ENCODE results near the gene SETD2.
"Not testable (repeated sequence)": the region's sequence is repeated elsewhere in the genome, so short reads cannot be mapped to it uniquely, and the experiment has no call there.

Gene SETD2

DNA sequence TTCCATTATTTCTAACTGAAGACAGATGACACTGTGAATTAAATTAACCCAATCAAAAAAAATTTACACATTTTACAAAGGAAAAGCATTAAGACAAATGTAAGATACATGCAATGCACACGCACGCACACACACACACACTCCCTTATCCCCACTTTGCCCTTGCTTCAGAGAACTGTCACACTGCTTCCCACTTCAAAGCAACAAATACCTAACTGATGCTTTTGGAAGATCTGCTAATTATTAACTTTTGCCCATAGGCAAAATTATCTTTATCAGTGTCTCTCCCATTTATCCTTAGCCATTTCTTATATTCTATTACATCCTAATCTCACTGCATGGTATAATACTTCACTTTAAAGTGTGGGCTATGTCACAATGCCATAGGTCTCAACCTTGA lies 60.3 kb downstream of the SETD2 start:
- no peak for DNase-seq
- no peak overlapping the region for H3K27ac Mint-ChIP-seq
- H3K36me3 Mint-ChIP-seq, result peaks cover 10% of the 10 kb centered on the region
- no peak overlapping the region for H3K4me3 Mint-ChIP-seq
- CTCF ChIA-PET, result no interaction called here
- H3K4me1 Mint-ChIP-seq, result no peaks in the 10 kb centered on the region
- H3K27me3 Mint-ChIP-seq, result no peaks in the 10 kb centered on the region
- no peaks in the 10 kb centered on the region for H3K9me3 Mint-ChIP-seq

DNA sequence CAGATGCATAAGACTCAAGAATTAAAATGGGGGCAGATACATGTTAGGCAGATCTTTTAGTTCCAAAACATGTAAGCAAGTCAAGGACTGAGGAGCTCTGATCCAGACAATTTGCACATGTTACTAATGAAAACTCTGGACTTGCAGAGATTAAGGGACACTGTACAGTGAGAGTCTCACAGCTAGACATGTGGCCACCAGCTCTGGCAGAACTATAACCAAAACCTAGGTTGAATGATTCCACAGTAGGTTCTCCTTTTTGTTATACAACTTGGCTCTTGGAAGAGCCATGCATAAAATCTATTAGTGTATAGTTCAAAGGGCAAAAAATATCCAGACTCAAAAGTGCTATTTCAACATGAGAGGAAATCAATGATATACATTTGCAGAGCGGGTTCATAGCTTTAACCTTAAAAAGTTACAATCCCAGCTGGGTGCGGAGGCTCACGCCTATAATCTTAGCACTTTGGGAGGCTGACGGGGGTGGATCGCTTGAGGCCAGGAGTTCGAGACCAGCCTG lies 61.8 kb downstream of the SETD2 start:
- peaks cover 18% of the 10 kb centered on the region for H3K36me3 Mint-ChIP-seq
- no peaks in the 10 kb centered on the region for H3K4me1 Mint-ChIP-seq
- no peak overlapping the region for H3K4me3 Mint-ChIP-seq
- CTCF ChIA-PET, result no interaction called here
- DNase-seq, result no peak
- H3K9me3 Mint-ChIP-seq, result no peaks in the 10 kb centered on the region
- H3K27ac Mint-ChIP-seq, result no peak overlapping the region
- H3K27me3 Mint-ChIP-seq, result no peaks in the 10 kb centered on the region

DNA sequence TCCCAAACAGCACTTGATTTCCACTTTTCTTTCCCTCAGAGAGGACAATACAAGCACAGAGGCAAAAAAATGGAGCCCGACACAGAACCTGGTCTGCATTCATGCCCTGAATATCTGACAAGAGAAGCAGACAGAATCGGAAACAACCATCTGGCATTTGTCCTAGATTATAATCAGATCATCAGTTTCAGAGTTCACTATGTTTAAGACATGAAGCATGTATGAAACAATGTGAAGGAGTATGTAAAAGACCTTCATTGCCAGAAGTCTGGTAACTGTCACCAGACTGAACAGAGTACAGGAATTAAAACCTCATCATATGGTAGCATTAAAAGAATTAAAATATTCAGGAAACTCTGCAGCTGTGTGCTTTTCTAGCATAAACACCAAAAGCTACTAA lies 65.0 kb downstream of the SETD2 start:
- DNase-seq, result no peak
- Mint-ChIP-seq H3K27me3 (no peaks in the 10 kb centered on the region), H3K36me3 (peaks cover 35% of the 10 kb centered on the region), H3K27ac (no peak overlapping the region), H3K9me3 (no peaks in the 10 kb centered on the region), H3K4me1 (no peaks in the 10 kb centered on the region), H3K4me3 (no peak overlapping the region)
- CTCF ChIA-PET, result no interaction called here

DNA sequence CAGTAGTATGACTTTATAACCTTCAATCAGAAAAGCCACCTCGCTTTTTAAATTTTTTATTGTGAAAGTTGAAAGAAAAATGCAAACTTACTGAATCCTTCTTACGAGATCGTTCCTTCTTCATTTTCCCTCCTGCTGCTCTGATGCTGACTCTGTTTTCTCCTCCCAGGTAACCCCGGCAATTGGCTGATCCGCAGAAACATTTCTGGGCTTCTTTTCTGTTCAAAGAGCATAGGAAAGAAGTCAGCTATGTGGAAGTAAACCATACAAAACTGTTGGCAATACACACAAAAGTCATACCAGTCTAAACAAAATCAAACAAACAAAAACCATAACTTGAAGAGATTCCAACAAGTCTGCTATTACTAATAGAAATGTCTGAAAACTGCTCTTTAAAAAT lies 66.0 kb downstream of the SETD2 start:
- H3K4me1 Mint-ChIP-seq, result no peaks in the 10 kb centered on the region
- H3K27ac Mint-ChIP-seq, result no peak overlapping the region
- no peak for DNase-seq
- CTCF ChIA-PET, result no interaction called here
- peaks cover 30% of the 10 kb centered on the region for H3K36me3 Mint-ChIP-seq
- H3K4me3 Mint-ChIP-seq, result no peak overlapping the region
- H3K9me3 Mint-ChIP-seq, result no peaks in the 10 kb centered on the region
- H3K27me3 Mint-ChIP-seq, result no peaks in the 10 kb centered on the region

DNA sequence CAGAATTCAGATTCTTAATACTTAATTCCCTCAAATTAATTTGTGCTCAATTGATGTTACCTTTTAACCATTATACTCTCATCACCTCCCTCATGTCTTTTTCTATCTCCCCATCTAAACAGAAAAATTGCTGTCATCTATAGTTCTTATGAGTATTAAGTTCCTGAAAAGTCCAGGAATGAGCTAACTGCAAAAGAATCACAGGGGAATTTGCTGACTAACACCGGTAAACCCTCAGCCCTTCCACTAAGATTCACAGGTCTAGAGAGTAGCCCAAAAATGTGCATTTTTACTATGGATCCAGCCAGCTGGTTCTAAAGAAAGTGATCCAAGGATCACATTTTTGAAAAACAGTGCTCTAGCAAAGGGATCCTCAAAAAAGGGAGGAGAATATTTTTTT lies 67.0 kb downstream of the SETD2 start:
- DNase-seq, result no peak
- H3K9me3 Mint-ChIP-seq, result no peaks in the 10 kb centered on the region
- no peaks in the 10 kb centered on the region for H3K4me1 Mint-ChIP-seq
- CTCF ChIA-PET, result interaction anchor here (0.6 to 1.2 kb wide), 2 partner anchors 15 to 1835 kb away, joined by 3 to 4 read pairs; no protein-coding TSS in a partner anchor
- H3K36me3 Mint-ChIP-seq, result peaks cover 30% of the 10 kb centered on the region
- H3K27me3 Mint-ChIP-seq, result no peaks in the 10 kb centered on the region
- no peak overlapping the region for H3K27ac Mint-ChIP-seq
- H3K4me3 Mint-ChIP-seq, result no peak overlapping the region

DNA sequence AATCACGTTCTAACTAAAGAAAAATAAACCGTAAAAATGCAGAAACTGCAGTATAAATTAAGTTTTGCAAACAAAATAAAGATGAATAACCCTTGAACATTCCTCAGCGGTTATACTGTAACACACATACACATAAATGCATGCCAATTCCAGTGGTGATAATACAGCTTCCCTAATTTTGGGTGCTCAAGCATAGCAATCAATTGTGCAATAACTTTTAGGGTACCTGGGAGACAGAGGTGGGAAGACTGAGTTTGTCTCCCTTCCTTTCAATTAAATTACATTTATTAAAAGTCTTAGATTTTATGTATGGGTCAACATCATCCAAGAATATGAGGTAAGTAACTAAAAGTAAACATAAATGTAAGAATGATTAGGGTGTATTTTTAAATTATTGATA lies 71.8 kb downstream of the SETD2 start:
- Mint-ChIP-seq H3K9me3 (no peaks in the 10 kb centered on the region), H3K4me3 (no peak overlapping the region), H3K4me1 (peaks cover 2% of the 10 kb centered on the region), H3K36me3 (peaks cover 33% of the 10 kb centered on the region), H3K27me3 (no peaks in the 10 kb centered on the region), H3K27ac (no peak overlapping the region)
- CTCF ChIA-PET, result no interaction called here
- DNase-seq, result no peak

DNA sequence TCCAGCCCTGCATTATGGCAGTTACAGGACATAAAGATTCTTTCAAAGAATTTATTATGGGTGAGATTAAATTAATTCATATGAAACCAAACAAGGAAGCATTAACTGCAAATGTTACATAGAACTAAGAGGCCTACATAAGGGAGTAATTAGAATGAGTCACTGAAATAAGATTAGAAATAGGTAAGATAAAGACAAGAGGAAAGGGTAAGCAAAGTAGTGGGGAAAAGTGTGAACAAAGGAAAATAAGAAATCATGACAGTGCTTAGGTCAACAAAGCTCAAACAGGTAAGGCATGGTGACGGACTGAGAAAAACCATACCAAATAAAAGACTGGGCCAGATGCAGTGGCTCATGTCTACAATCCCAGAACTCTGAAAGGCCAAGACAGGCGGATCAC lies 74.3 kb downstream of the SETD2 start:
- Mint-ChIP-seq H3K27ac (no peak overlapping the region), H3K9me3 (no peaks in the 10 kb centered on the region), H3K27me3 (no peaks in the 10 kb centered on the region), H3K36me3 (peaks cover 35% of the 10 kb centered on the region), H3K4me3 (no peak overlapping the region), H3K4me1 (peaks cover 2% of the 10 kb centered on the region)
- no peak for DNase-seq
- CTCF ChIA-PET, result no interaction called here

DNA sequence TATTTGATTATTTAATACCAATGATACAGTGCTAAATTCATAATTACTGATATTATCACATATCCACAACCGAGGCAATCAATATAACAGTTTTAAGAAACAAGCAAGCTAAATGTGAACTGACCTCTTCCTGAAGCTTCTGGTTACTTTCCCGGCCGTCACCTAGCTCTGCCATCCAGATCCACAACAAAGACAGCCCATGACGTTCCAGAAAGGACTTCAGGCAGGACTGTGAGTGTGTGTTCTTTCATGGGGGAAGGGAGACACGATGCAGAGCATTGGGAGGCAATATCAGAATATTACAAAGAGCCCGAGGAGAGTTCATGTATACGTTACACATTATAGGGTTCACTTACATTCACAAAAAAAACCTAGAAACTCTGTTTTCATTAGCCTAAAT lies 77.8 kb downstream of the SETD2 start:
- Mint-ChIP-seq H3K27me3 (no peaks in the 10 kb centered on the region), H3K4me3 (no peak overlapping the region), H3K27ac (no peak overlapping the region), H3K9me3 (no peaks in the 10 kb centered on the region), H3K36me3 (peaks cover 55% of the 10 kb centered on the region), H3K4me1 (peaks cover 8% of the 10 kb centered on the region)
- DNase-seq, result no peak
- CTCF ChIA-PET, result no interaction called here

DNA sequence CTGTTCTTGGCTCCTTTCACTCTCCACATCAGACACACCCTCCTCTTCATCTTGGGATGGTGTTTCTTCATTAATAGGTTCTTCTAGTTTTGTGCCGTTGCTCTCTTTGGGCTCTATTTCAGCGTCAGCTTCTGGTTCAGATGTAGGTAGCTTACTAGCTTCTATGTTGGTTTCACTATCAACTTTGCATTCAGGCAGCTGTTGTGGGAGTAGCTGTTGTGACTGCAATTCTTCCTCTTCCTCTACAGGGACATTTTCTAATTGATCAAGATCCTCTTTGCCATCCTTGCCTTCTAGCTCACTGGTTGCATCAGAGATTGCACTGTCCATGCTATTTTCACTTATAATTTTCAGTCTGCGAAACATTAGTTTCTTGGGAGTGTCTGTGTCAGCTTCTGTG lies 80.1 kb downstream of the SETD2 start:
- DNase-seq, result no peak
- Mint-ChIP-seq H3K9me3 (no peaks in the 10 kb centered on the region), H3K27me3 (no peaks in the 10 kb centered on the region), H3K27ac (peak overlapping the region; percentile 59), H3K36me3 (peaks cover 63% of the 10 kb centered on the region), H3K4me3 (no peak overlapping the region), H3K4me1 (peaks cover 9% of the 10 kb centered on the region)
- CTCF ChIA-PET, result interaction anchor here (2.0 kb wide), 1 partner anchor 86 kb away, joined by 5 read pairs; no protein-coding TSS in a partner anchor

DNA sequence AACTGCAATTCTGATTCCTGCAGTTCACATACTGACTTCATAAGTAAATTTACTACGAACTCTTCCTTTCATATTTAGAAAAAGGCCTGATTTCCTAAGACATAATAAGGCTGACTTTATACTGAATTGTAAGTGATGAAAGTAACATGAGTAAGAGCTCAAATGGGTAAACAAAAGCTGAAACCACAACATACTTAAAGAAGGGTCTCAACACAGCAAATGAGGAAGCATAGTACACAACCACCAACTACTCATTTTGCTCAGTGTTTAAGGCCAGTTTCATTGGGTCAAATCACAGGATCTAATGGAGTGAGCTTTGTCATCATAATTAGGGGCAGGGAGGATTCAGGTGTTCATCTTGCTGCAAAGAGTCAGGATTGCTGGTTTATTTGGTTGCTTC lies 81.4 kb downstream of the SETD2 start:
- peaks cover 9% of the 10 kb centered on the region for H3K4me1 Mint-ChIP-seq
- CTCF ChIA-PET, result interaction anchor here (1.3 to 2.0 kb wide), 2 partner anchors 14 to 84 kb away, joined by 4 to 5 read pairs; no protein-coding TSS in a partner anchor
- H3K9me3 Mint-ChIP-seq, result no peaks in the 10 kb centered on the region
- no peaks in the 10 kb centered on the region for H3K27me3 Mint-ChIP-seq
- H3K36me3 Mint-ChIP-seq, result peaks cover 60% of the 10 kb centered on the region
- H3K27ac Mint-ChIP-seq, result no peak overlapping the region
- no peak for DNase-seq
- H3K4me3 Mint-ChIP-seq, result no peak overlapping the region

DNA sequence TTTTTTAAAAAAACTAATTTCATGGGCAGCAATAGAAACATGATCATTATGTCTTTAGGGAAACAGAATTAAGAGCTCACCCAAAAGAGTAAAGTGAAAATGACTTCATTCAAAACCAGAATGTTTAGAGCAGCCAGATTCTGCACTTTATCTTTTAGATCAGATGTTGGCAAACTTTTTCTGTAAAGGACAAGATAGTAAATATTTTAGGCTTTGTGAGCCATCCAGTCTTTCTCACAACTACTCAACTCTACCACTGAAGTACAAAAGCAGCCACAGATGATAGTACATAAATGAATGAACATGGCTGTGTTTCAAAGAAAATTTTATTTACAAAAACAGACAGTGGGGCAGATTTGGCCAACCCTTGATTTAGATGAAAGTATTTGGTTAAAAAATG lies 84.5 kb downstream of the SETD2 start:
- Mint-ChIP-seq H3K27ac (no peak overlapping the region), H3K9me3 (no peaks in the 10 kb centered on the region), H3K4me3 (no peak overlapping the region), H3K4me1 (peaks cover 9% of the 10 kb centered on the region), H3K36me3 (peaks cover 57% of the 10 kb centered on the region), H3K27me3 (no peaks in the 10 kb centered on the region)
- DNase-seq, result no peak
- CTCF ChIA-PET, result no interaction called here

DNA sequence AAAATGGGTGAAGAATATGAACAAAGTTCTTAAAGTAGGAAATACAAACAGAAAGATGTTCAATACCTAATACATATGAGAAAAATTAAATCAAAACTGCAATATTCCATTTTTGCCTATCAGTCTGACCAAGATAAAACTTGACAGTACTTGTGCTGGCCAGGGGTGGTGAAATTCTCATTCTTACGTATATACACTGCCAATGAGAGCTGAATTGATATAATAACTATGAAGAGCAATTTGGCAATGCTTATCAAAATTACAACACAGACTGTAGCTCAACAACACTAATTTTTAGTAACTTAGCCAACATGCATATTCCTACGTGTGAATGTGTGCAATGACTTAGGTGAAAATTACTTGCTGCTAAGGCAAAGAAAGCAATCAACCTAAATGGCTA lies 90.2 kb downstream of the SETD2 start:
- no peaks in the 10 kb centered on the region for H3K9me3 Mint-ChIP-seq
- peaks cover 34% of the 10 kb centered on the region for H3K36me3 Mint-ChIP-seq
- DNase-seq, result no peak
- no peaks in the 10 kb centered on the region for H3K4me1 Mint-ChIP-seq
- H3K27ac Mint-ChIP-seq, result no peak overlapping the region
- H3K4me3 Mint-ChIP-seq, result no peak overlapping the region
- CTCF ChIA-PET, result no interaction called here
- no peaks in the 10 kb centered on the region for H3K27me3 Mint-ChIP-seq

DNA sequence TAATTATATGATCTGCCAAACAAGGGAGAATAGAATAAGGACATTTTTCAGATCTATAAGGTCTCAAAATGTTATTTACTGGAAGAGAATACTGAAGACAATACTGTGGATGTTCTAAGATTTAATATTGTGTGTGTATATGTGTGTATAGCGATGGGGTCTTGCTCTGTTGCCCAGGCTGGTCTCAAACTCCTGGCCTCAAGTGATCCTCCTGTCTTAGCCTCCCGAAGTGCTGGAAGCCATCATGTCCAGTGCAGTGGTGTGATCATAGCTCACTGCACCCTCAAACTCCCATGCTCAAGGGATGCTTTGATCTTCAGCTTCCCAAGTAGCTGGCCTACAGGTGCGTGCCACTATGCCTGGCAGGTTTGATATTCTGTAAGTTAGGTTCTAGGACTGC lies 93.1 kb downstream of the SETD2 start:
- CTCF ChIA-PET, result no interaction called here
- Mint-ChIP-seq H3K27ac (no peak overlapping the region), H3K9me3 (no peaks in the 10 kb centered on the region), H3K36me3 (peaks cover 26% of the 10 kb centered on the region), H3K27me3 (no peaks in the 10 kb centered on the region), H3K4me3 (no peak overlapping the region), H3K4me1 (no peaks in the 10 kb centered on the region)
- no peak for DNase-seq

DNA sequence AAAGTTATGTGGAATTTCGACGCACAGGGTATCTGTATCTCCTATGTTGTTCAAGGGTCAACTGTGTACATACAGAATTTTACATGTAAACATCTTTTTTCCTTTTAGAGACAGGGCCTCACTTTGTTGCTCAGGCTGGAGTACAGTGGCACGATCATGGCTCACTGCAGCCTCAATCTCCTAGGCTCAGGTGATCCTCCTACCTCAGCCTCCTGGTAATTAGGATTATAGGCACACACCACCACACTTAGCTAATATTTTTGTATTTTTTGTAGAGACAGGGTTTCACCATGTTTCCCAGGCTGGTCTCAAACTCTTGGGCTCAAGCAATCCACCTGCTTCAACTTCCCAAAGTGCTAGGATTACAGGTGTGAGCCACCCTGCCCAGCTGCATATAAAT lies 97.7 kb downstream of the SETD2 start:
- H3K9me3 Mint-ChIP-seq, H3K27me3 Mint-ChIP-seq, H3K27ac Mint-ChIP-seq, CTCF ChIA-PET, H3K4me1 Mint-ChIP-seq, H3K4me3 Mint-ChIP-seq, DNase-seq: not testable (repeated sequence)
- peaks cover 28% of the 10 kb centered on the region for H3K36me3 Mint-ChIP-seq

DNA sequence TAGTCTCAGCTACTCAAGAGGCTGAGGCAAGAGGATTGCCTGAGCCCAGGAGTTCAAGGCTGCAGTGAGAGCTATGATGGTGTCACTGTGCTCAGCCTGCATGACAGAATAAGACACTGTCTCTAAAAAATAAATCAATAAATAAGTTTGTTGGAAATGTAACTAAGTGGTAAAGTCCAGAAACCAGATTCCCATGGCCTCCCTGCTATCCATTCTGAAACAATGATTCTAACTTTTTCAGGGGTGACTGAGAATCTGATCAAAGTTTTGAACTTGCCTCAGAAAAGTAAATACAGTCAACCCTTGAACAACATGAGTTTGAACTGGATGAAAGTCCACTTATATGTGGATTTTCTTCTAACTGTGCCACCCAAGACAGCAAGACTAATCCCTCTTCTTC lies 98.2 kb downstream of the SETD2 start:
- CTCF ChIA-PET, result no interaction called here
- H3K9me3 Mint-ChIP-seq, result no peaks in the 10 kb centered on the region
- H3K4me1 Mint-ChIP-seq, result no peaks in the 10 kb centered on the region
- peaks cover 33% of the 10 kb centered on the region for H3K36me3 Mint-ChIP-seq
- H3K4me3 Mint-ChIP-seq, result no peak overlapping the region
- H3K27me3 Mint-ChIP-seq, result no peaks in the 10 kb centered on the region
- no peak for DNase-seq
- no peak overlapping the region for H3K27ac Mint-ChIP-seq

DNA sequence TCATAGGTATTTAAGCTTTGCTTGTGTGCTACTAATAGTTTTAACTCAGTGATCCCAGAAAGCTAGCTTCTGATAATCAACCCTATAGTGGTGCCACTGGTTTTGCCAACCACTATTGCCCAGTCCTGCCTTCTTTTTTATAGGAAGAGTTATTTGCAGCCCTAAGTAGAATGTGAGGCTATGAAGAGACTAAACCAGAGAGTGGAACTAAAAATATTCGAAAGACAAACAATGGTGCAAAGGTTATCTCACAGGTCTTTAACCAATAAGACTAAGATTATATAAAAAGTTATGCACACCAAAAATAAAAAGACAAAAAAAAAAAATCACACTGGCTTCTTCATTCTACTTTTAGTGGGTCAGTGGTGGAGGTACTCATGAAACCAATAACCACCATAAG lies 98.9 kb downstream of the SETD2 start:
- Mint-ChIP-seq H3K4me1 (no peaks in the 10 kb centered on the region), H3K9me3 (no peaks in the 10 kb centered on the region), H3K27ac (no peak overlapping the region), H3K27me3 (no peaks in the 10 kb centered on the region), H3K4me3 (no peak overlapping the region), H3K36me3 (peaks cover 36% of the 10 kb centered on the region)
- CTCF ChIA-PET, result no interaction called here
- no peak for DNase-seq

All from activated naive CD4-positive, alpha-beta T cell treated with anti-CD3 and anti-CD28 coated beads, Interleukin-2, amount 10 ng/mL, durations not matched to agents 7 days and 5 days (primary cell).